Left kidney (tissue), 2 donors: ENCODE results near the gene GHRHR. TPM values are rescaled to one million over a fixed set of nuclear protein-coding genes. Genes with fewer than 3 reads are reported as not detected.

Source experiments
- DNase-seq: peaks from one replicate; pipeline ENCODE4 v3.0.0-alpha.2; 2013
- polyA plus RNA-seq: library from polyadenylated mRNA; unstranded; fragments of 120-200 nt; gene quantifications from one replicate; pipeline ENCODE4 v1.2.1, GENCODE V29; 2013; ENCODE audit not compliant: insufficient read length

GHRHR gene
- polyA plus RNA-seq, 1 donor, result 0.33 TPM

DNA sequence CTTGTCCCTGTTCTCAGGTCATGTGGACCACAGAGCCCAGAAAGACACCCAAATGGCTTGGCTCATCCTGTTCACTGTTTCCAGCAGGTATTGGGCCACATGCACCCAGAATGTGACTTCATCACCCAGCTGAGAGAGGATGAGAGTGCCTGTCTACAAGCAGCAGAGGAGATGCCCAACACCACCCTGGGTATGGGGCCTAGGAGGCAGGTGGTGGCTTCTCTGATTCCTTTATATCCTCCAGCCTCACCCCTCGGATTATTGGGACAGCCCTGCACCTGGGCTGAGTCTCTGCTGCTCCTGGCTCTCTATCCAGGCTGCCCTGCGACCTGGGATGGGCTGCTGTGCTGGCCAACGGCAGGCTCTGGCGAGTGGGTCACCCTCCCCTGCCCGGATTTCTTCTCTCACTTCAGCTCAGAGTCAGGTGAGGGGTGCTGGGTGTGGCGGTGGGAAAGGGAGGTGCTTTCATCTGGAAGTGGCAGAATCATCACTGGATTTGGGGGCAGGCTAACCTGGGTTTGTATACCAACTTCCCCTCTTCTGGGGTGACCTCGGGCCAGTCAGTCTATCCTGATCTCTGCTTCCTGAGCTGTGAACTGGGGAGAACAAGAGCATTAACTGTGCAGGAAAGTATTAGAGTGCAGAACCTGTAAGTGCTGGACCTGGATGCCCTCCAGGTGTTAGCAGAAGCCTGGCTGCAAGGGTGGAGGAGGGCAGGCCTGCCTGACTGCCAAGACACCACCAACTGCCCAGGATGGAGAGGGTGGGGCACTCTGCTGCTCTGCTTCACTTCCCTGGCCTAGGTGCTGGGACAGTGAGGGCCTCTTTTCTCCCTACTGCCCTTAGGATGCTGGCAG is 5.2 kb downstream of the GHRHR start:
- no peak for DNase-seq

DNA sequence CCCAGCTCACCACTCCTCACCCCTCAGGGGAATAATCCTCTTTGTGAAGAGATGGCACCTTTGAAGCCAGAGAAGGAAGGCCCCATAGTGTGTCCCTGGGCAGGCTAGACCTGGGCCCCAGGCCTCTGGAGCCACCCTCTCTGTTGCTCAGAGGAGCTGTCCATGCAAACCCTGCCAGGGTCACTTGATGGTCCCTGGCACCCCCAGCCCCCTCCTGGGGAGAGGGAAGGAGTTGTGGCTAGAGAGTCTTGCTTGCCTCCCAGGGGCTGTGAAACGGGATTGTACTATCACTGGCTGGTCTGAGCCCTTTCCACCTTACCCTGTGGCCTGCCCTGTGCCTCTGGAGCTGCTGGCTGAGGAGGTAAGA is 5.8 kb downstream of the GHRHR start:
- DNase-seq, result no peak

- no peak for DNase-seq
These were observed 6.3 kb downstream of the GHRHR start for GRCh38 chr7:30970074-30970473.

- DNase-seq, result no peak
These were observed 6.9 kb downstream of the GHRHR start for GRCh38 chr7:30970594-30971094.

DNA sequence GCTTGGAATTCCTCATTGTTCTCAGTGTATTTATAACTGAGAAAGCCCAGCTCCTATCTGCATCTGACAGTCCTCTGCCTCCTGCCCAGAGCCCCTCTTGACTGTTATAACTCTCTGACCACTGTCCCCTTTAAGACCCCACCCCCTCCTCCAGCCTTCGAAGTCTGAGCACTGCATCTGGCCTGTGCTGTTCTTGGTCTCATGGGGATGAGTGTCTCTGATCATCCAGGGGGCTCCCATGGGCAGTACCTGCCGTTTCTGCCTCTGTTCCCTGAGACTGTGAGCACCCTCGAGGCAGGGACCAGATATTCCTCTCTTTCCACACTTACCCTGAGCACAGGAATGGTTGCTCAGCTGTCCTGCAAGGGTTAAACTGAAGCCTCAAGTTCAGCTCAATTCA is 7.7 kb downstream of the GHRHR start:
- DNase-seq, result no peak

DNA sequence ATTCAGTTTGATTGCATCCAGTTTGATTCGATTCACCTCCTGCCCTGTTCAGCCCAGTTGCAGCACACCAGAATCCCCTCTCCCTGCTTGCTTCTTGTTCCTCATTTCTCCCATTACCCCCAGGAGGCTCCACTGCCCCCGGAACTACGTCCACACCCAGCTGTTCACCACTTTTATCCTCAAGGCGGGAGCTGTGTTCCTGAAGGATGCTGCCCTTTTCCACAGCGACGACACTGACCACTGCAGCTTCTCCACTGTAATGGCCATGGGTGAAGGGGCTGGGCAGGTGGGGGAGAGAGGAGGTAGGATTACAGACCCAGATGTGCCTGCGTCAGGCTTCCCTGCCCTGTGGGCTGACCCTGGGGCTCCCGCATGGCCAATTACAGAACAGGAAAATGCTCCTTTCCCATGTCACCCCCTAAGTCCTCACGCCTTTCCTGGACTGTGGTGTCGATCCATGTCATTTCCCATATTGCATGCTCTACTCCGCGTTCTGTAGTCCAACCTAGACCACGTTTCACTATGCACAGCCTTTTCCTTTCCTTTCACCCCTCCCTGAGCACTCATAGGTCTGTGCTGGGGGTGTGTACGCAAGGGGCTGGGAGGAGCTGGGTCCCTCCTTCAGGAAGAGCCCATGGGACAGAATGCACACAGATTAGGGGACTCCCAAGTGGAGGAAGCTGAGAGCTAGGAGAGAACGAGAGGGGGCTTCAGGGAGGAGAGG is 8.2 kb downstream of the GHRHR start:
- no peak for DNase-seq

DNA sequence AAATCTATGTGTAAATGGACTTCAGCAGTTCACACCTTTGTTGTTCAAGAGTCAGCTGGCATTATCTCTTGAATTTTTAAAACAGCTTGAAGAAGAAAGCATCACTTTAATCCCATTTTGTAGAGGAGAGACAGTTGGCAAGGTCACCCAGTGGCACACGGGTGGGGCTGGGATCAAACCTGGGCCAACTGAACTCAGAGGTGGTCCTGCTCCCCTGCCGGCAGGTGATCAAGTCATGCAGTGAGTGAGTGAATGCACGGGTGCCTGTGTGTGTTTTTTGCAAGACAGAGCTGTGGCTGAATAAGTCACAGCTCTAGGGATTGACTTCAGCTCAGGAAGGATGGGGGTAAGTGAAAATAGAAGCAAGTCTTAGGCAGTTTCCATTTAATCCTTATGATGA is 9.5 kb downstream of the GHRHR start:
- no peak for DNase-seq

- DNase-seq, result no peak
These were observed 10.2 kb downstream of the GHRHR start for GRCh38 chr7:30973791-30974604.

DNA sequence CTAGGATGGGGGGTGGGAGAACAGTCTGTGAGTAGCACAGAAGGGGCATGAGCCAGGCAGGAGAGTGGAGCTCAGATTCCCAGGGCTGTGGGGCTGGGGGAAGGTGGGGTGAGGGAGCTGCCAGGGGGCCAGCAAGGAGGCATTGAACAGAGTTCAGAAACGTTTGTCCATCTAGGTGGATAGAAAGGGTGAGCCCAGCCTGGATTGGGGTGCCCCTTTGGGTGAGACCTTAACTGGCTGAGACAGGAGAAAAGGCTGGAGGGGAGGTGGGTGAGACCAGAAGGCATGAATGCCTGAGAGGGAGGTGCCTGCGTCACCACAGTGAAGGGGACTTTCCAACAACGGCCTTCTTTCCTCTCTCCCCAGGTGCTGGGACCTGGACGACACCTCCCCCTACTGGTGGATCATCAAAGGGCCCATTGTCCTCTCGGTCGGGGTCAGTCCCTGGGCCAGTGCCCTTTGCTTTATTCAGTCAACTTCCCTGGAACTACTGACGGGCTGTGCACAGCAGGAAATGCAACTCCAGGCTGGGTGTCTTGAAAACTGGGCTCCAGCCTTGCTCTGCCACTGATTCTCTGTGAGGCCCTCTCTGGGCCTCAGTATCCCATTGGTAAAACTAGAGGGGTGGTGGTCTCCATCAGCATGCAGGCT is 11.0 kb downstream of the GHRHR start:
- peak; percentile 43 for DNase-seq

DNA sequence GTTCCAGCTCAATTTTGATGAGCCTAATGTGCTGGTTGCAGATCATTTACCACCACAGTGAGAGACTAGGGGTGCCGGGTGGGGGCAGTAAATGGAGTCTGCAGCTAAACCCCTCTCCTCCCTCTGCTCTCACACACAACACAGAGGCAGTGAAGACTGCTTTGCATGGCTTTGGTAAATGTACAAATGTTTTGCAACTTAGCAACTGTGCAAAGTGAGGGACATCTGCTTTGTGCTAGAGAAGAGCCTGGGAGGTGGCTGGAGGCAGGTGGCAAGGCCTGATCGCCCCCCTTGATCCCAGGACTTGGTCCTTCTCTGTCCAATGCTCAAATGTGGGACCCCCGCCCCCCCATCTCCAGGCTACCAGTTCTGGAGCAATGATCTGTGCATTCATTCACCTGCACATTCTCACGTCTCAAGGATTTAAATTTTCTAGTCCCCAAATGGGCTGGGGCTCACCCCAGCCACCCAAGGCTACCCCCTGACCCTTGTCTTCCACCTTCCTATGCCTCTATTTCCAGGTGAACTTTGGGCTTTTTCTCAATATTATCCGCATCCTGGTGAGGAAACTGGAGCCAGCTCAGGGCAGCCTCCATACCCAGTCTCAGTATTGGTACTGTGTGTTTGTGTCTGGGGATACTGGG is 11.6 kb downstream of the GHRHR start:
- no peak for DNase-seq

GRCh38 chr7:30976381-30976780 is 12.6 kb downstream of the GHRHR start:
- no peak for DNase-seq

DNA sequence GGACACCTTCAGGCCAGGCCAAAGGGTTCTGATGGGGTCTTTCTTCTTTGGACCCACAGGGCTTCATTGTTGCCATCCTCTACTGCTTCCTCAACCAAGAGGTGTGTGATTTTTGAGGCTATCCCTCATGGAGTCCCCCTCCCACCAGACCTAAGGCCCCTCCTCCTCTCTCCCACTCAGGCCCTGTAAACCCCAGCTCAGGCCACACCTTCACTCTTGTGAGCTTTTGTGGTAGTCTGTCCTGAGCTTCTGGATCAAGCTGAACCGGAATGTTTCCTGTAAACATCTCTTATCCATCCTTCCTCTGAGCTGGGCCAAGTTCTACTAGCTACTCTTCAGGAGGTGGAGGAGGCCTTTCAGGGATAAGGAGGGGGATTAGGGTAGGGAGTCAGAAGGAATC is 13.5 kb downstream of the GHRHR start:
- DNase-seq, result no peak

GRCh38 chr7:30977896-30978564 is 14.3 kb downstream of the GHRHR start:
- peak; percentile 13 for DNase-seq

DNA sequence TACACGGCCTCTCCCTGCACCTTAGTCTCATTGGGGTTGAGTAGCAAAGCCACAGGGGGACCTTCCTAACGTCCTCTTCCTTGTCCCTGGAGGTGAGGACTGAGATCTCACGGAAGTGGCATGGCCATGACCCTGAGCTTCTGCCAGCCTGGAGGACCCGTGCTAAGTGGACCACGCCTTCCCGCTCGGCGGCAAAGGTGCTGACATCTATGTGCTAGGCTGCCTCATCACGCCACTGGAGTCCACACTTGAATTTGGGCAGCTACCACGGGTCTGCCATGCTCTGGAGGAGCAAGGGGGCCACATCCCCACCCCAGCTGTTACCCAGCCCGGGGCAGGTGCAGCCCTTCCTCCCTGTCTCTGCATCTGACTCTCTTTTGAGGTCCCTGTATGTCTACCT is 15.3 kb downstream of the GHRHR start:
- no peak for DNase-seq

DNA sequence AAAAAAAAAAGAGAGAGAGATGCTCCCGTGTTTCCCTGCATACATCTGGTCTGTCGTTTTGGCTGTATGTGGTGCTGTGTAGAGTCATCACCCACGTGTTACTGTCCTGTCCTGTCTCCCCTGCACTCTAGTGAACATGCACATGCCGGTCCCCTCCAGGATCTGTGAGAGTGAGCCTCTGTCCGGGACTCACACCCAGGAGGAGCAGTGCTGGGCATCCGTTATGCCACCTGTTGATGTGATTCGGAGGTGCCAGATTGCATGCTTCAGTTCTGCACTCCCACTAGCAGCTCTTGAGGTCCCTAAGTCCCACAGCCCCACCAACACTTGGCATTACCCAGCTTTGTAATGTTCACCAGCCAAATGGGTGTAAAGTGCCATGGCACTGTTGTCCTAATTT is 16.4 kb downstream of the GHRHR start:
- DNase-seq, result no peak

DNA sequence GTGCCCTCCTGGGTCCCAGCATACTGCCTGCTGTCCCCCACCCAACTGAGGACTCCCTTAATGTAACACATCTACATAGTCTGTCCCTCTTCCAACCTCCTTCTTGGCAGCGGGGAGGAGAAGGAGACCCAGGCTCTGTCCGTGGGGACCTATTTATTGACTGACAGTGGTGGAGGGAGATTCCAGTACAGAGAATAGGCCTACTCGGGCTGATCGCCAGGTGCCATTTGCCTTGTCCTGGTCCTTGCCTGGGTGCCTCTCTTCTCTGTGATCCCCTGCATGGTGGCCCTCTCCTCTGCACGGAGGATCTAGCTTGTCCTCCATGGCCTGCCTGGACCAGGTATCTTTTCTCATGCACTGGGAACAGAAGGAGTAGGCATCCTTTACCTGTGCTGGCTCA is 17.0 kb downstream of the GHRHR start:
- DNase-seq, result no peak

- DNase-seq, result peak; percentile 71
These were observed 19.5 kb downstream of the GHRHR start for GRCh38 chr7:30983042-30983913.

DNA sequence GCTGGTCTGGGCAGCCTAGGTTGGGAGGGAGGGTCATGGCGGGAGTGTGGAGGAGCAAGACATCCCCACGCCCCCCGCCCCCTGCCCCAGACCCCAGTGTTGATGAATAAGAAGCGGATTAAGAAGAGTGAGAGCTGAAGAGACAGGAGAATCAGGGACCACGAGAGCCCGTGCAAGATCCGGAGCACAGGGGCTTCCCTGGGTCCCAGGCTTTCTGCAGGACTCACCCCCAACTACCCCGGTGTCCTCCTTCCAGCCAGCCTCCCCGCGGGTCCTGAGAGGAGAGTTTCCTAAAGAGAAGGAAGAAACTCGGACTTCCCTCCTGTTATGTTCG is 20.1 kb downstream of the GHRHR start:
- no peak for DNase-seq

GRCh38 chr7:30984359-30985107 is 20.8 kb downstream of the GHRHR start:
- no peak for DNase-seq
